GM23338 (cell line): ENCODE results near the gene HMG20B. TPM values are rescaled to one million over a fixed set of nuclear protein-coding genes. Genes with fewer than 3 reads are reported as not detected.

Source experiments
- ATAC-seq: fragments of 200-7000 bp; cut with Tn5 transposase; 3 replicates; pipeline ENCODE4 v1.9.1; 2020
- DNase-seq: peaks from one replicate; pipeline ENCODE4 v3.0.0-alpha.2; 2015; ENCODE audit warnings: low spot score
- H2AFZ ChIP-seq: fragments of 200-600 bp; sonication (generic); 2 replicates; pipeline ENCODE4 v1.8.0; 2016; ENCODE audit warnings: antibody characterized with exemption, mild to moderate bottlenecking, moderate library complexity
- H3F3A ChIP-seq: fragments of 200-600 bp; sonication (generic); replicated peaks from 2 replicates; pipeline ENCODE4 v1.8.0; 2017; ENCODE audit warnings: antibody characterized with exemption, mixed run types, low read depth
- H3K27ac ChIP-seq: fragments of 200-600 bp; sonication (generic); 2 replicates; pipeline ENCODE4 v1.6.1; 2016; ENCODE audit warnings: low read depth
- H3K27me3 ChIP-seq: fragments of 200-600 bp; sonication (generic); 2 replicates; pipeline ENCODE4 v1.8.0; 2016; ENCODE audit warnings: mild to moderate bottlenecking, mixed run types, moderate library complexity; ENCODE audit not compliant: insufficient read depth
- H3K36me3 ChIP-seq: fragments of 200-600 bp; sonication (generic); 2 replicates; pipeline ENCODE4 v1.8.0; 2016; ENCODE audit warnings: mild to moderate bottlenecking; ENCODE audit not compliant: insufficient read depth
- H3K4me1 ChIP-seq: fragments of 200-600 bp; sonication (generic); 2 replicates; pipeline ENCODE4 v1.8.0; 2016; ENCODE audit warnings: mild to moderate bottlenecking, moderate library complexity; ENCODE audit not compliant: insufficient read depth
- H3K4me2 ChIP-seq: fragments of 200-600 bp; sonication (generic); 2 replicates; pipeline ENCODE4 v1.7.1; 2017; ENCODE audit warnings: mixed run types
- H3K4me3 ChIP-seq: fragments of 200-600 bp; sonication (generic); 2 replicates; pipeline ENCODE4 v1.6.1; 2016; ENCODE audit warnings: mixed run types
- H3K79me2 ChIP-seq: fragments of 200-600 bp; sonication (generic); replicated peaks from 2 replicates; pipeline ENCODE4 v1.8.0; 2017; ENCODE audit warnings: mild to moderate bottlenecking; ENCODE audit not compliant: insufficient read depth
- H3K9me2 ChIP-seq: fragments of 200-600 bp; sonication (generic); 2 replicates; pipeline ENCODE4 v1.8.0; 2017; ENCODE audit not compliant: insufficient read depth
- H4K20me1 ChIP-seq: fragments of 200-600 bp; sonication (generic); replicated peaks from 2 replicates; pipeline ENCODE4 v1.8.0; 2017; ENCODE audit warnings: mild to moderate bottlenecking; ENCODE audit not compliant: insufficient read depth
- H3K27ac Mint-ChIP-seq: 2 replicates; pipeline ENCODE4 v1.8.0; 2020; ENCODE audit warnings: inconsistent platforms, mild to moderate bottlenecking, moderate library complexity, mixed read lengths
- H3K27me3 Mint-ChIP-seq: 3 replicates; pipeline ENCODE4 v1.8.0; 2022; ENCODE audit warnings: low read depth, mild to moderate bottlenecking, moderate library complexity, mixed read lengths, inconsistent platforms; ENCODE audit not compliant: insufficient read depth, poor library complexity
- H3K36me3 Mint-ChIP-seq: 3 replicates; pipeline ENCODE4 v1.8.0; 2021; ENCODE audit warnings: low read depth, mild to moderate bottlenecking, inconsistent platforms, moderate library complexity, mixed read lengths
- H3K4me1 Mint-ChIP-seq: 3 replicates; pipeline ENCODE4 v1.8.0; 2020; ENCODE audit warnings: mild to moderate bottlenecking, inconsistent platforms, mixed read lengths
- H3K4me3 Mint-ChIP-seq: 3 replicates; pipeline ENCODE4 v1.8.0; 2021; ENCODE audit warnings: moderate library complexity, mild to moderate bottlenecking, inconsistent platforms, mixed read lengths
- H3K9me3 Mint-ChIP-seq: 3 replicates; pipeline ENCODE4 v1.8.0; 2020; ENCODE audit warnings: moderate library complexity, mild to moderate bottlenecking, inconsistent platforms, mixed read lengths
- CREB1 ChIP-seq: fragments of 250-450 bp; sonication (Bioruptor Pico); IDR thresholded peaks from 2 replicates; pipeline ENCODE4 v1.5.0; 2020; ENCODE audit warnings: low read depth, mild to moderate bottlenecking, moderate library complexity
- CTCF ChIP-seq, 2 experiments: fragments of 200-600 bp in 1 of 2; sonication (generic) in 1 of 2; conservative IDR thresholded peaks; 2 replicates each; pipeline versions ENCODE4 v1.5.1 to v1.6.1; 2016 to 2017; ENCODE audit warnings: antibody characterized with exemption in 2 of 2, low read depth in 2 of 2, mild to moderate bottlenecking in 2 of 2, moderate library complexity in 1 of 2
- ETS1 ChIP-seq: IDR thresholded peaks from 2 replicates; pipeline ENCODE4 v1.6.1; 2016; ENCODE audit warnings: antibody characterized with exemption
- EZH2 ChIP-seq: fragments of 200-600 bp; sonication (generic); IDR thresholded peaks from one replicate; pipeline ENCODE4 v1.8.0; 2017; ENCODE audit warnings: antibody characterized with exemption, mild to moderate bottlenecking, low read depth; ENCODE audit not compliant: unreplicated experiment
- EZH2phosphoT487 ChIP-seq: fragments of 200-600 bp; sonication (generic); IDR thresholded peaks from one replicate; pipeline ENCODE4 v1.8.1; 2018; ENCODE audit warnings: antibody characterized with exemption; ENCODE audit not compliant: unreplicated experiment
- POLR2AphosphoS5 ChIP-seq: IDR thresholded peaks from 2 replicates; pipeline ENCODE4 v1.6.1; 2016; ENCODE audit warnings: antibody characterized with exemption, low read depth
- REST ChIP-seq: IDR thresholded peaks from one replicate; pipeline ENCODE4 v1.6.1; 2018; ENCODE audit warnings: antibody characterized with exemption; ENCODE audit not compliant: unreplicated experiment
- ZNF114 ChIP-seq: fragments of 250-450 bp; sonication (Bioruptor Pico); IDR thresholded peaks from 2 replicates; pipeline ENCODE4 v1.5.0; 2020; ENCODE audit warnings: mild to moderate bottlenecking, moderate library complexity
- ZNF462 ChIP-seq: fragments of 250-450 bp; sonication (Bioruptor Pico); IDR thresholded peaks from 2 replicates; pipeline ENCODE4 v1.5.0; 2020; ENCODE audit warnings: mild to moderate bottlenecking, moderate library complexity
- polyA plus RNA-seq: library from polyadenylated mRNA; unstranded; fragments of >200 nt; fragmentation: Nextera tagmentation; extraction: Ambion mirVana; gene quantifications from 2 replicates; pipeline ENCODE4 v1.2.1, GENCODE V29; 2016
- total RNA-seq: library from RNA; depleted of rRNA; stranded (reverse); fragments of >200 nt; shearing (Covaris generic); gene quantifications from 2 replicates; pipeline ENCODE4 v1.2.3, GENCODE V29; 2014

The HMG20B gene
- total and polyA plus RNA-seq, 2 experiments from 2014 or later: 74.1 to 130 TPM

- H3K4me3 Mint-ChIP-seq: no peak overlapping the region
- Histone ChIP-seq H3K27ac (no peak overlapping the region), H3F3A (0 out of 2 replicates have a peak, but pooled peaks cover 4% of the 10 kb centered on the region), H3K27me3 (no peaks in the 10 kb centered on the region), H3K4me1 (peaks cover 9% of the 10 kb centered on the region; the same call in 1 of the 2 replicates), H3K4me2 (no peak overlapping the region), H4K20me1 (peaks cover 19% of the 10 kb centered on the region), H3K36me3 (no peaks in the 10 kb centered on the region), H3K79me2 (peaks cover 19% of the 10 kb centered on the region), H3K9me2 (no peaks in the 10 kb centered on the region), H3K4me3 (no peak overlapping the region), H2AFZ (no peak overlapping the region)
- no peak for ATAC-seq
- H3K27me3 Mint-ChIP-seq: peaks cover 9% of the 10 kb centered on the region
- no peak overlapping the region for H3K27ac Mint-ChIP-seq
- no peaks in the 10 kb centered on the region for H3K9me3 Mint-ChIP-seq
- peaks cover 16% of the 10 kb centered on the region for H3K36me3 Mint-ChIP-seq
- H3K4me1 Mint-ChIP-seq: peaks cover 11% of the 10 kb centered on the region
- TF ChIP-seq EZH2 (no peak), CTCF (conservative IDR thresholded peaks at IDR 0.05; ENCODE audit: low read depth in 2 of 2) (no peak), ZNF114 (CRISPR knock-in tag) (no peak), ETS1 (no peak), CREB1 (CRISPR knock-in tag) (no peak), ZNF462 (no peak), REST (no peak), EZH2phosphoT487 (no peak), POLR2AphosphoS5 (no peak)
- no peak for DNase-seq
Measured at GRCh38 chr19:3620817-3621547, 48.2 kb downstream of the HMG20B start.
